Frontal cortex (tissue), 1 donor: ENCODE data around the gene TECTA. TPM values are rescaled to one million over a fixed set of nuclear protein-coding genes. Genes with fewer than 3 reads are reported as not detected.

Source experiments
- total RNA-seq: library from RNA; depleted of rRNA; stranded (reverse); fragments of >200 nt; gene quantifications from one replicate; pipeline ENCODE4 v1.2.3, GENCODE V29; 2014

The TECTA gene
- total RNA-seq, 1 donor from 2014 or later, result 2.0 TPM

Other genes with a start within 250 kb of the TECTA start
- gene TBCEL, start 77.1 kb upstream of the TECTA start, total RNA-seq, result 64.8 TPM
- gene SC5D, start 191.5 kb downstream of the TECTA start, total RNA-seq, result 170 TPM